GM12801 (cell line): Measurements from ENCODE around the gene ACTMAP.

ENCODE experiments used
- CTCF ChIP-seq: IDR thresholded peaks from one replicate; pipeline ENCODE4 v1.5.1; 2011; ENCODE audit warnings: control low read depth; ENCODE audit not compliant: insufficient read length; ENCODE audit errors: extremely low read depth

Gene ACTMAP

GRCh38 chr19:40705950-40706619 is 44.2 kb downstream of the ACTMAP start:
- TF ChIP-seq CTCF = no peak

GRCh38 chr19:40705362-40705651 is 45.0 kb downstream of the ACTMAP start:
- no peak for TF ChIP-seq CTCF

- TF ChIP-seq CTCF = no peak
These were observed 45.6 kb downstream of the ACTMAP start for GRCh38 chr19:40704491-40705361.

DNA sequence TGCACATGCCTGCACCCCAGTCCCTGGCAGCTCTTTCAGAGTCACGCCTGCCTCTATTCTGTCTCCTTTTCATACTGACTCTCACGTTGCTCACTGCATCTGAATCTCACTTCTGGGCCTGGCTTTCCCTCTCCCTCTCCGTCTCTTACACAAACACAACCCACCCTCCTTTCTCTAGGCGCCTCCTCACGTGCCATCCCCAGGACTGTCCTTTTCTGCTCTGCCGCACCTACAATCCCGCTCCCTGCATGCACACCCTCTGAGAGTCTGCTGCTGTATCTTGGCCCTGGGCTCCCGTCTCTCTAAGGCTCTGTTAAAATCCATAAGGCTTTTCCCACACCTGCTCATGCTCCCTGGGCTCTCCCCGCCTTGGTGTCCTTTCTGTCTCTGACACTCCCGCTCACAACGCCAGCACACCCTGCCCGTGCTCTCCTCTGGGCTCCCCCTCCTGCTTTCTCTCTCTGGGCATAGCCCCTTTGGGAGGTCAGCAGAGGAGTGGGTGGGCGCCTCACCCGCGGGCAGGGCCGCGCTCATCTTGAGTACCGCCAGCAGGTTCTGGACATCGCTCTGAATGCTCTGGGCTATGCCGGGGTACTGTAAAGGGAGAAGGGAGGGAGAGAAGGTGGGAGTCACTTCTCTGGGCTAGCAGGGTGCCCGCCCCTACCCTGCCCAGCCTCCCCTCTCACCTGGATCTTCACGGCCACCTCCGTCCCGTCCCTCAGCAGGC is 47.1 kb downstream of the ACTMAP start:
- no peak for TF ChIP-seq CTCF

DNA sequence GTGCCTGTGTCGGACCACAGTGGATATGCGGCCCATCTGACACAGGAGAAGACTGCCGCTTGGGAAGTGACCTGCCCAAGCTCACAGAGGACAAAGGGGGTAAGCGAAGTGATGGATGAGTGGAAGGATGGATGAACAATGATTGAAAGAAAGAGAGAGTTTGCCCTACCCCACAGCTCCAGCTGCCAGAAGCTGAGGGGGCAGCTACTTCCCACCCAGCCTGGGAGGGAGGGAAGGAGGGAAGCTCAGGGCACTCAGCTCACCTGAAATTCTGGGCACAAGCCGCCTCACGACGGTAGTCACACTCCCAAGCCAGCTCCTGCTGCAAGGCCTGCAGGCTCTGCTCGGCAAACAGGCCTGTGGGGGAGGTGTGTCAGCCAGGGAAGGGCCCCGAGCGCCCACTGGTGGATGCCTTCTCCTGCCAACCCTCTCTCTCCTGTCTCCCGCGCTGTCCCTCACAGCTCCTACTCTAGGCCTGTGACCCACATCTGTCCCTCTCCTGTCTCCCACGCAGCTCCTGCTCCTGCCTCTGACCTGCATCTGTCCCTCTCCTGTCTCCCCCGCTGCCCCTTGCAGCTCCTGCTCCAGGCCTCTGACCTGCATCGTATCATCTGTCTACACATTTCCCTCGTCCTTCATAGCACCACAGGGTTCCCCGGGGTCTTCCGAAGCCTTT is 47.8 kb downstream of the ACTMAP start:
- TF ChIP-seq CTCF = no peak

GRCh38 chr19:40701758-40702157 is 48.5 kb downstream of the ACTMAP start:
- TF ChIP-seq CTCF = no peak

- no peak for TF ChIP-seq CTCF
These were observed 50.2 kb downstream of the ACTMAP start for GRCh38 chr19:40700083-40700482.
